ENCODE data around the gene SCYL1. TPM values are rescaled to one million over a fixed set of nuclear protein-coding genes. Genes with fewer than 3 reads are reported as not detected.

SCYL1 gene
- total and polyA plus RNA-seq, 12 donors: 52.3 to 395 (median 148) TPM

DNA sequence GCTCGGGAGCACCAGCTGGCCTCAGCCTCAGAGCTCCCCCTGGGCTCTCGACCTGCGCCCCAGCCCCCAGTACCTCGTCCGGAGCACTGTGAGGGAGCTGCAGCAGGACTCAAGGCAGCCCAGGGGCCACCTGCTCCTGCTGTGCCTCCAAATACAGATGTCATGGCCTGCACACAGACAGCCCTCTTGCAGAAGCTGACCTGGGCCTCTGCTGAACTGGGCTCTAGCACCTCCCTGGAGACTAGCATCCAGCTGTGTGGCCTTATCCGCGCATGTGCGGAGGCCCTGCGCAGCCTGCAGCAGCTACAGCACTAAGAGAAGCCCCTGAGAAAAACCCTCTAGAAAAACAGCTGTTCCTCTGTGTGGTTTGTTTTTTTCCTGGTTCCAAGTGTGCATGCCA lies 46.5 kb downstream of the SCYL1 start:
- H3K4me1 ChIP-seq (replicated peaks in 1 of 2): peaks cover 49 to 64% of the 10 kb centered on the region in 2 donors
- DNase-seq: no peak
- H3K9me3 ChIP-seq (replicated peaks in 1 of 3): no peaks in the 10 kb centered on the region
- H3K27ac ChIP-seq: peak overlapping the region in 3 of 5 donors; percentile 9 to 97 (median 94)
- intact Hi-C loops (cut with DNase I): loop anchor here in 1 of 2 donors (5.0 kb wide), 1 partner anchor 41 kb away; the partner anchor contains the start of gene MAP3K11
- peaks cover 0 to 3% of the 10 kb centered on the region in 2 donors for H3K36me3 ChIP-seq (replicated peaks in 1 of 2)
- TF ChIP-seq POLR2A (IDR thresholded peaks at IDR 0.05): no peak
- TF ChIP-seq, protein P1, sequence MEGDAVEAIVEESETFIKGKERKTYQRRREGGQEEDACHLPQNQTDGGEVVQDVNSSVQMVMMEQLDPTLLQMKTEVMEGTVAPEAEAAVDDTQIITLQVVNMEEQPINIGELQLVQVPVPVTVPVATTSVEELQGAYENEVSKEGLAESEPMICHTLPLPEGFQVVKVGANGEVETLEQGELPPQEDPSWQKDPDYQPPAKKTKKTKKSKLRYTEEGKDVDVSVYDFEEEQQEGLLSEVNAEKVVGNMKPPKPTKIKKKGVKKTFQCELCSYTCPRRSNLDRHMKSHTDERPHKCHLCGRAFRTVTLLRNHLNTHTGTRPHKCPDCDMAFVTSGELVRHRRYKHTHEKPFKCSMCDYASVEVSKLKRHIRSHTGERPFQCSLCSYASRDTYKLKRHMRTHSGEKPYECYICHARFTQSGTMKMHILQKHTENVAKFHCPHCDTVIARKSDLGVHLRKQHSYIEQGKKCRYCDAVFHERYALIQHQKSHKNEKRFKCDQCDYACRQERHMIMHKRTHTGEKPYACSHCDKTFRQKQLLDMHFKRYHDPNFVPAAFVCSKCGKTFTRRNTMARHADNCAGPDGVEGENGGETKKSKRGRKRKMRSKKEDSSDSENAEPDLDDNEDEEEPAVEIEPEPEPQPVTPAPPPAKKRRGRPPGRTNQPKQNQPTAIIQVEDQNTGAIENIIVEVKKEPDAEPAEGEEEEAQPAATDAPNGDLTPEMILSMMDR (IDR thresholded peaks at IDR 0.05): no peak
- no peaks in the 10 kb centered on the region for H3K27me3 ChIP-seq
- no peak overlapping the region for H3K4me3 ChIP-seq
- 73 to 77% (median 75%) methylated on average over 3 to 9 of the region's 9 CpGs for WGBS, 4 donors

DNA sequence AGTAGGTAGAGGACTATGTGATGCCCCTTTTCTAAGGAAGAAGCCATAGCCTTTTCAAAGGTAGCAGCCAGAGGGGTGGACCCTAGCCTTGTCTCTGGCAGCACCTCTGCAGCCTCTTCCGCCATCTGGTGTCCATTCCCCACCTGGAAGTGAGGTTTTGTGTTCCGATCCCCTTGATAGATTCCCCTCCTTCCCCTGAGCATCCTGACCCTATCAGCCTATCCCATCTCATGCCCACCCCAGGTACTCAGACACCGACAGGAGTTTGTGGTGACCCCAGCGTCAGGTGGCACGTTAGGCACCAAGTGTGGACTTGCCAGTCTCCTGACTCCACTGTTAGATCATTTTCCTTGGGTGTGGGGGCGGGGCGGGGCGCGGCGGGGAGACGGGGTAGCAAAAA lies 47.1 kb downstream of the SCYL1 start:
- no peak for TF ChIP-seq POLR2A (IDR thresholded peaks at IDR 0.05)
- TF ChIP-seq, protein P1 (IDR thresholded peaks at IDR 0.05): peak in 5 of 6 experiments; percentile 23 to 45 (median 35)
- 6 to 9% (median 8%) methylated on average over 11 of the region's 11 CpGs for WGBS, 4 donors
- peak in 2 of 7 donors; percentile 43 to 44 for DNase-seq
- Histone ChIP-seq H3K4me3 (peak overlapping the region in 2 of 4 donors; percentile 19 to 63), H3K4me1 (replicated peaks in 1 of 2) (peaks cover 48 to 66% of the 10 kb centered on the region in 2 donors), H3K36me3 (replicated peaks in 1 of 2) (peaks cover 0 to 3% of the 10 kb centered on the region in 2 donors), H3K27ac (peak overlapping the region; percentile 9 to 96 (median 71)), H3K9me3 (replicated peaks in 1 of 3) (no peaks in the 10 kb centered on the region), H3K27me3 (no peaks in the 10 kb centered on the region)
- intact Hi-C loops (cut with DNase I): loop anchor here in 1 of 2 donors (5.0 kb wide), 1 partner anchor 40 kb away; the partner anchor contains the start of gene MAP3K11

DNA sequence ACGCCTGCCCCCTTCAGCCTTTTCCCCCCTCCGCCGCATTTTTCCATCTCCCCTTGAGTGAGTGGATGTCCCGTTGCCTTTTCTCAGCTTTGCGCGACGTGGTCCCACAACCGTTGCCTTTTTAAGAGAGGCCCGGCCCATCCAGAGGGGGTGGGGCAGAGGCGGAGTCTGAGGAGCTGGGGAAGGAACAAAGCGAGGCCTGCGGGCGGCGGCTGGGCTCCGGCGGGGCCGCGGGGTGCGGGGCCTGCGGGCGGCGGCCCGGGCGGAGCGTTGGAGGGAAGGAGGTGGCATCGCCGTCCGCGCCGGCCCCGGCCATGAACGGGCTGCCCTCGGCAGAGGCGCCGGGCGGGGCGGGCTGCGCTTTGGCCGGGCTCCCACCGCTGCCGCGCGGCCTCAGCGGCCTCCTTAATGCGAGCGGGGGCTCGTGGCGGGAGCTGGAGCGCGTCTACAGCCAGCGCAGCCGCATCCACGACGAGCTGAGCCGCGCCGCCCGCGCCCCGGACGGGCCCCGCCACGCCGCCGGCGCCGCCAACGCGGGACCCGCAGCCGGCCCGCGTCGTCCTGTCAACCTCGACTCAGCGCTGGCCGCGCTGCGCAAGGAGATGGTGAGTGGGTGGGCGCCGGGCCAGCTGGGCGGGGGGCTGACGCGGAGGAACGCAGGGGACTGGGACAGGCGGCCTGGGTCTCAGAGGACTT lies 47.6 kb downstream of the SCYL1 start, which contains the start of gene FAM89B:
Gene FAM89B (plus strand): TSS at position 183 of the 696 bp plus-strand sequence. CDS start 132 bp downstream, at position 315.
- no peaks in the 10 kb centered on the region for H3K9me3 ChIP-seq (replicated peaks in 1 of 3)
- peak within 1 kb of the TSS; percentile 9 to 97 (median 71) for H3K27ac ChIP-seq
- no peaks in the 10 kb centered on the region for H3K27me3 ChIP-seq
- peak within 1 kb of the TSS in 2 of 4 donors; percentile 19 to 63 for H3K4me3 ChIP-seq
- 0% methylated on average over 10 to 86 of the region's 86 CpGs for WGBS, 4 donors
- peaks cover 0 to 3% of the 10 kb centered on the region in 2 donors for H3K36me3 ChIP-seq (replicated peaks in 1 of 2)
- intact Hi-C loops (cut with DNase I): loop anchor here in 1 of 2 donors (5.0 kb wide), 1 partner anchor 40 kb away; the partner anchor contains the start of gene MAP3K11
- peaks cover 51 to 72% of the 10 kb centered on the region in 2 donors for H3K4me1 ChIP-seq (replicated peaks in 1 of 2)
- TF ChIP-seq POLR2A (IDR thresholded peaks at IDR 0.05): peak; percentile 63 to 66
- TF ChIP-seq, protein P1 (IDR thresholded peaks at IDR 0.05): peak in 1 of 6 experiments; percentile 14
- DNase-seq: peak; percentile 92 to 96 (median 93)

DNA sequence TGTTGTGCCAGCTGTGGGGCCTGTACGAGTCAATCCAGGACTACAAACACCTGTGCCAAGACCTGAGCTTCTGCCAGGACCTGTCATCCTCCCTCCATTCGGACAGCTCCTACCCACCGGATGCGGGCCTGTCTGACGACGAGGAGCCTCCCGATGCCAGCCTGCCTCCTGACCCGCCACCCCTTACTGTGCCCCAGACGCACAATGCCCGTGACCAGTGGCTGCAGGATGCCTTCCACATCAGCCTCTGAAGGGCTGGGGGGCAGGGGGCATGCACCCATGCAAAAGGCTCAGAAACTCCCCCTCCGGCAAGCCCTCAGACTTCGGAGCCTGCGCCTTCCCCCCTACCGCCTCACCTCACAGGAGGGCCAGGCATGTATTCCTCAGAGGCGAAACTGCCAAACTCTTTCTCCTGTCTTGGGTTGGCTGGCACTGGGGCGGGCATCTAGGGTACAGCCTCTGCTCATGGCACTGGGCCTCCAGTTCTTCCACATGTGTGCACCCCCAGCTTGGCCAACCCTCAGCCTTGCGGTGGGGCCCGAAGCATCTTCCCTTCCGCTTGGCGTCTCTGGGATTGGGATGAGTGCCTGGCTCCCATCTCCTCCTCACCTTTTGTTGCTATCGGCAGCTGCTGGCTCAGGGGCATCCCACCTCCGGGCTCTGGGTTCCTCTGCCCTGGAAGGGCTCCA lies 48.7 kb downstream of the SCYL1 start:
- intact Hi-C loops (cut with DNase I): loop anchor here in 1 of 2 donors (5.0 kb wide), 1 partner anchor 39 kb away; the partner anchor contains the start of gene MAP3K11
- Histone ChIP-seq H3K36me3 (replicated peaks in 1 of 2) (peaks cover 0 to 3% of the 10 kb centered on the region in 2 donors), H3K27ac (peak overlapping the region in 4 of 5 donors; percentile 44 to 96 (median 82)), H3K9me3 (replicated peaks in 1 of 3) (no peaks in the 10 kb centered on the region), H3K4me3 (peak overlapping the region in 1 of 4 donors; percentile 63), H3K27me3 (no peaks in the 10 kb centered on the region), H3K4me1 (replicated peaks in 1 of 2) (peaks cover 51 to 66% of the 10 kb centered on the region in 2 donors)
- DNase-seq: peak in 6 of 7 donors; percentile 46 to 75 (median 56)
- no peak for TF ChIP-seq POLR2A (IDR thresholded peaks at IDR 0.05)
- TF ChIP-seq, protein P1 (IDR thresholded peaks at IDR 0.05): no peak
- 22 to 33% (median 31%) methylated on average over 5 to 22 of the region's 22 CpGs for WGBS, 4 donors
